HepG2 (cell line): ENCODE results near the gene NFX1. TPM values are rescaled to one million over a fixed set of nuclear protein-coding genes. Genes with fewer than 3 reads are reported as not detected.

Experiments used
- AHDC1 ChIP-seq: sonication (generic); formaldehyde crosslinking; IDR thresholded peaks from 2 replicates; pipeline ENCODE4 v1.5.1; 2020; ENCODE audit warnings: mild to moderate bottlenecking, missing genetic modification reagents, borderline replicate concordance
- BORCS8-MEF2B ChIP-seq: sonication (generic); formaldehyde crosslinking; IDR thresholded peaks from 2 replicates; pipeline ENCODE4 v1.8.0; 2022; ENCODE audit warnings: mild to moderate bottlenecking, missing genetic modification reagents
- CCAR2 ChIP-seq: fragments of 200-400 bp; formaldehyde crosslinking; optimal IDR thresholded peaks from 2 replicates; pipeline ENCODE3; 2018; ENCODE audit warnings: low read depth, mild to moderate bottlenecking, low read length, moderate library complexity
- HOXA5 ChIP-seq: sonication (generic); formaldehyde crosslinking; IDR thresholded peaks from 2 replicates; pipeline ENCODE4 v1.4.0; 2020; ENCODE audit warnings: missing genetic modification reagents
- KDM5A ChIP-seq: fragments of 200-600 bp; sonication (generic); IDR thresholded peaks from 2 replicates; pipeline ENCODE4 v1.7.0; 2018; ENCODE audit warnings: antibody characterized with exemption, mild to moderate bottlenecking, low read length, borderline replicate concordance
- PITX1 ChIP-seq: sonication (generic); formaldehyde crosslinking; IDR thresholded peaks from 2 replicates; pipeline ENCODE4 v1.5.1; 2020; ENCODE audit warnings: mild to moderate bottlenecking, missing genetic modification reagents
- TOE1 ChIP-seq: sonication (generic); formaldehyde crosslinking; IDR thresholded peaks from 2 replicates; pipeline ENCODE4 v1.4.0; 2020; ENCODE audit warnings: mild to moderate bottlenecking, missing genetic modification reagents
- ZBTB10 ChIP-seq: sonication (generic); formaldehyde crosslinking; IDR thresholded peaks from 2 replicates; pipeline ENCODE4 v1.4.0; 2020; ENCODE audit warnings: missing genetic modification reagents, borderline replicate concordance
- ZMYM4 ChIP-seq: sonication (generic); formaldehyde crosslinking; IDR thresholded peaks from 2 replicates; pipeline ENCODE4 v1.8.1; 2023; ENCODE audit warnings: mild to moderate bottlenecking, missing genetic modification reagents
- ZNF124 ChIP-seq: sonication (generic); formaldehyde crosslinking; IDR thresholded peaks from 2 replicates; pipeline ENCODE4 v1.4.0; 2020; ENCODE audit warnings: missing genetic modification reagents
- ZNF383 ChIP-seq: sonication (generic); formaldehyde crosslinking; IDR thresholded peaks from 2 replicates; pipeline ENCODE4 v1.4.0; 2020; ENCODE audit warnings: missing genetic modification reagents, mild to moderate bottlenecking, borderline replicate concordance
- ZNF576 ChIP-seq: sonication (generic); formaldehyde crosslinking; IDR thresholded peaks from 2 replicates; pipeline ENCODE4 v1.4.0; 2020; ENCODE audit warnings: mild to moderate bottlenecking, missing genetic modification reagents
- ZNF737 ChIP-seq: sonication (generic); formaldehyde crosslinking; IDR thresholded peaks from 2 replicates; pipeline ENCODE4 v1.5.0; 2020; ENCODE audit warnings: missing genetic modification reagents, mild to moderate bottlenecking, borderline replicate concordance
- polyA plus RNA-seq, 8 experiments: library from polyadenylated mRNA; depleted of rRNA in 3 of 8; stranded (reverse) in 7 of 8; unstranded in 1 of 8; fragments of >200 nt; fragmentation: Illumina TruSeq in 4 of 8; extraction: Trizol in 4 of 8; gene quantifications; 2 replicates each; pipeline versions ENCODE4 v1.2.1 to v1.2.3, GENCODE V29; 2011 to 2016; ENCODE audit warnings: low read depth in 4 of 8, missing spikeins in 1 of 8, mixed read lengths in 1 of 8; ENCODE audit not compliant: insufficient read depth in 1 of 8
- total RNA-seq, 5 experiments: library from RNA; depleted of rRNA; stranded (reverse); fragments of >200 nt; fragmentation: Illumina TruSeq; extraction: Trizol; gene quantifications; 2 replicates each; pipeline ENCODE4 v1.2.3, GENCODE V29; 2016; ENCODE audit warnings: low read depth in 1 of 5
- TF ChIP-seq, protein P1 (sequence below): sonication (generic); formaldehyde crosslinking; IDR thresholded peaks from 2 replicates; pipeline ENCODE4 v1.4.0; 2020; ENCODE audit warnings: missing genetic modification reagents
- TF ChIP-seq, protein P2 (sequence below): sonication (generic); formaldehyde crosslinking; IDR thresholded peaks from 2 replicates; pipeline ENCODE4 v1.4.0; 2020; ENCODE audit warnings: missing genetic modification reagents; ENCODE audit errors: not compliant biosample characterization

The NFX1 gene
- total and polyA plus RNA-seq, 2 of the 13 experiments (the other 11 are each of a cell fraction or from before 2014, with no cell fraction given) = 23.9 to 27.5 TPM

GRCh38 chr9:33293782-33294181 lies 3.5 kb downstream of the NFX1 start (continued):
- TF ChIP-seq ZNF383 (CRISPR knock-in tag) (no peak), ZNF124 (CRISPR knock-in tag) (no peak), TOE1 (0 out of 2 replicates have a peak, but pooled peaks have one; percentile 43), AHDC1 (peak; percentile 43; the same call in 1 of the 2 replicates), CCAR2 (no peak), HOXA5 (CRISPR knock-in tag) (no peak; the same call in 1 of the 2 replicates), ZNF576 (CRISPR knock-in tag) (no peak), ZNF737 (CRISPR knock-in tag) (no peak), KDM5A (no peak; the same call in 1 of the 2 replicates), BORCS8-MEF2B (no peak), ZBTB10 (CRISPR knock-in tag) (no peak), PITX1 (CRISPR knock-in tag) (no peak), ZMYM4 (peak; percentile 71; the same call in 1 of the 2 replicates)
- TF ChIP-seq, protein P1, sequence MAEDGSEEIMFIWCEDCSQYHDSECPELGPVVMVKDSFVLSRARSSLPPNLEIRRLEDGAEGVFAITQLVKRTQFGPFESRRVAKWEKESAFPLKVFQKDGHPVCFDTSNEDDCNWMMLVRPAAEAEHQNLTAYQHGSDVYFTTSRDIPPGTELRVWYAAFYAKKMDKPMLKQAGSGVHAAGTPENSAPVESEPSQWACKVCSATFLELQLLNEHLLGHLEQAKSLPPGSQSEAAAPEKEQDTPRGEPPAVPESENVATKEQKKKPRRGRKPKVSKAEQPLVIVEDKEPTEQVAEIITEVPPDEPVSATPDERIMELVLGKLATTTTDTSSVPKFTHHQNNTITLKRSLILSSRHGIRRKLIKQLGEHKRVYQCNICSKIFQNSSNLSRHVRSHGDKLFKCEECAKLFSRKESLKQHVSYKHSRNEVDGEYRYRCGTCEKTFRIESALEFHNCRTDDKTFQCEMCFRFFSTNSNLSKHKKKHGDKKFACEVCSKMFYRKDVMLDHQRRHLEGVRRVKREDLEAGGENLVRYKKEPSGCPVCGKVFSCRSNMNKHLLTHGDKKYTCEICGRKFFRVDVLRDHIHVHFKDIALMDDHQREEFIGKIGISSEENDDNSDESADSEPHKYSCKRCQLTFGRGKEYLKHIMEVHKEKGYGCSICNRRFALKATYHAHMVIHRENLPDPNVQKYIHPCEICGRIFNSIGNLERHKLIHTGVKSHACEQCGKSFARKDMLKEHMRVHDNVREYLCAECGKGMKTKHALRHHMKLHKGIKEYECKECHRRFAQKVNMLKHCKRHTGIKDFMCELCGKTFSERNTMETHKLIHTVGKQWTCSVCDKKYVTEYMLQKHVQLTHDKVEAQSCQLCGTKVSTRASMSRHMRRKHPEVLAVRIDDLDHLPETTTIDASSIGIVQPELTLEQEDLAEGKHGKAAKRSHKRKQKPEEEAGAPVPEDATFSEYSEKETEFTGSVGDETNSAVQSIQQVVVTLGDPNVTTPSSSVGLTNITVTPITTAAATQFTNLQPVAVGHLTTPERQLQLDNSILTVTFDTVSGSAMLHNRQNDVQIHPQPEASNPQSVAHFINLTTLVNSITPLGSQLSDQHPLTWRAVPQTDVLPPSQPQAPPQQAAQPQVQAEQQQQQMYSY (CRISPR knock-in tag) = no peak
- TF ChIP-seq, protein P2, sequence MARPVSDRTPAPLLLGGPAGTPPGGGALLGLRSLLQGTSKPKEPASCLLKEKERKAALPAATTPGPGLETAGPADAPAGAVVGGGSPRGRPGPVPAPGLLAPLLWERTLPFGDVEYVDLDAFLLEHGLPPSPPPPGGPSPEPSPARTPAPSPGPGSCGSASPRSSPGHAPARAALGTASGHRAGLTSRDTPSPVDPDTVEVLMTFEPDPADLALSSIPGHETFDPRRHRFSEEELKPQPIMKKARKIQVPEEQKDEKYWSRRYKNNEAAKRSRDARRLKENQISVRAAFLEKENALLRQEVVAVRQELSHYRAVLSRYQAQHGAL (CRISPR knock-in tag) = no peak
